Right lobe of liver (tissue), 4 donors: Measurements from ENCODE around the gene FBXO8.

ENCODE experiments used
- CTCF ChIP-seq, 4 donors: fragments of 200-600 bp in 3 of 4; fragments of 450-650 bp in 1 of 4; IDR thresholded peaks; one replicate each; pipeline versions ENCODE4 v1.5.1 to v1.8.0; 2016 to 2022; ENCODE audit warnings: antibody characterized with exemption in 4 of 4, mild to moderate bottlenecking in 2 of 4
- POLR2A ChIP-seq: fragments of 450-650 bp; IDR thresholded peaks from one replicate; pipeline ENCODE4 v1.6.1; 2017; ENCODE audit warnings: antibody characterized with exemption, mild to moderate bottlenecking
- donor health status: DM: no; HTN: no; CAD: no.
- donor health status: DM: no; HTN: no; CAD: no.
- donor health status: DM: no; HTN: yes; CAD: no.

- TF ChIP-seq CTCF (IDR thresholded peaks at IDR 0.05) (no peak), POLR2A (no peak)
These were observed 92.5 kb downstream of the FBXO8 start for GRCh38 chr4:174190832-174191500.
